Measurements from ENCODE around the gene NOS1AP.
A peak's percentile ranks its signal among the peaks of the same experiment; 100 is the strongest.

The NOS1AP gene

DNA sequence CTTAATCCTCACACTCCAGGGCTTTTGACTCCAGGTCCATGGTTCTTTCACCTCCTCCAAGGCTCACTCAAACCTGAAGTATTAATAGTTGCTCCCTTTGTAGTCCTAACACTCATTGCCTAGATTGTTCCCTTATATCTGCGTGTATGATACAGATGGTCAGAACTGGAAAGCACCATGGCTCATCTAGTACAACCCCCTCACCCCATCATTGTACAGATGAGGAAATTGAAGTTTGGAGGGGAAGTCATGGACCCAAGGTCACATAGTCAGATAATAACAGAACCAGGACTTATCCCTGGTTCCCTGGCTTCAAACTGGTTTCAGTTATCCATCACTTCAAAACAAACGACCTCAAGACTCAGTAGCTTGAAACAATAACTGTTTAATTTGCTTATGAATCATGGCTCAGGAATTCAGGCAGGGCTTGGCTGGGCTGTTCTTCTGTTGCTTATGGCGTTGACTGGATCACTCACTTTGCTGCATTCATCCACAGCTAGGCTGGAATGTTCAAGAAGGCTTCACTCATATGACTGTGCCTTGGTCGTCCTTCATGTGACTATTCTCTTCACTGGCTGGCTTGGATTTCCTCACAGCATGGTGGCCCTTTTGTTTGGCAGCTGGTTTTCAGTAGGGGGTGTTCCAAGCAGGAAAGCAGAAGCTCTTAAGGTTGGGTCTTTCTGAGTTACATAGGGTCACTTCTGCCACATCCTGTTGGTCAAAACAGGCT, 5.0 kb downstream of the NOS1AP start:
- no peaks in the 10 kb centered on the region for H3K27me3 ChIP-seq (ENCODE audit: insufficient read depth, low read length, poor library complexity)
- H3K9ac ChIP-seq (ENCODE audit: low read length) = no peak overlapping the region
- peaks cover 41% of the 10 kb centered on the region for H3K79me2 ChIP-seq (ENCODE audit: control insufficient read depth, insufficient read depth, low read length)
- H3K4ac ChIP-seq (ENCODE audit: low read depth, low read length) = no peak overlapping the region
- peaks cover 6% of the 10 kb centered on the region for H3K4me1 ChIP-seq (ENCODE audit: control insufficient read depth, low read depth, low read length)
- H2BK5ac ChIP-seq (ENCODE audit: low read length) = no peak overlapping the region
- no peak overlapping the region for H2BK15ac ChIP-seq (replicated peaks; ENCODE audit: low read depth)
- H3K4me3 ChIP-seq (ENCODE audit: low read length) = no peak overlapping the region
- H2AK5ac ChIP-seq (ENCODE audit: low read length) = no peak overlapping the region
- H4K8ac ChIP-seq (ENCODE audit: low read depth, low read length) = no peak overlapping the region
- H3K79me1 ChIP-seq (ENCODE audit: low read length) = peaks cover 11% of the 10 kb centered on the region
- no peak overlapping the region for H3K18ac ChIP-seq (ENCODE audit: low read length)
- no peaks in the 10 kb centered on the region for H3K36me3 ChIP-seq (ENCODE audit: control insufficient read depth, insufficient read depth, low read length)
- H3K27ac ChIP-seq (ENCODE audit: low read depth, low read length) = no peak overlapping the region
- no peak overlapping the region for H2BK120ac ChIP-seq (ENCODE audit: low read depth, low read length)
- H3K4me2 ChIP-seq (ENCODE audit: low read length) = no peak overlapping the region
- no peak overlapping the region for H3K56ac ChIP-seq (ENCODE audit: low read length)
- DNase-seq = peak; percentile 41
- no CpG with 5 or more reads among the region's 4 CpGs for WGBS (ENCODE audit: extremely low coverage, insufficient coverage, low lambda C conversion rate)
- no peak overlapping the region for H4K5ac ChIP-seq (ENCODE audit: low read length)
- H3K23ac ChIP-seq (ENCODE audit: low read length) = no peak overlapping the region

DNA sequence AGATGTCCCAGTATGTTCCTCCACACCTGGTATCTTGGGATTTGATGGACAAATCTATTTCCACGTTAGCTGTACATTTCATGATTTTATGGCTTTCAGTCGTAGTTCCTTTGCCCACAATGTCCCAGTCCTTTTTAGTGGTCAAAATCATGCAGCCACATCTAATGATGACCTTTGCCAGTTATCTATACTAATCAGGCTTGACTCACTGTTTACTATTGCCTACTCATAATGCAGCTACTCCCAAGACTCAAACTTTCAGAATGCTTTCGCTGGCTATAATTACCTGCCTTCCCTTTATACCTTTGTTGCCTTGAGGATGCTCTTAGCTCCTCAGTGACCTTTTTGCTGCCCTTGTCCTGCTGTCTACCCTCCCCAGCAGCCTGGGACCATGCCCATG, 6.4 kb downstream of the NOS1AP start:
- H3K9ac ChIP-seq (ENCODE audit: low read length) = no peak overlapping the region
- H2BK120ac ChIP-seq (ENCODE audit: low read depth, low read length) = no peak overlapping the region
- no peak overlapping the region for H2BK15ac ChIP-seq (replicated peaks; ENCODE audit: low read depth)
- no peak overlapping the region for H2AK5ac ChIP-seq (ENCODE audit: low read length)
- H4K5ac ChIP-seq (ENCODE audit: low read length) = no peak overlapping the region
- no peak overlapping the region for H3K18ac ChIP-seq (ENCODE audit: low read length)
- no peak overlapping the region for H3K27ac ChIP-seq (ENCODE audit: low read depth, low read length)
- no peak overlapping the region for H3K4ac ChIP-seq (ENCODE audit: low read depth, low read length)
- no peaks in the 10 kb centered on the region for H3K27me3 ChIP-seq (ENCODE audit: insufficient read depth, low read length, poor library complexity)
- H2BK5ac ChIP-seq (ENCODE audit: low read length) = no peak overlapping the region
- H3K4me2 ChIP-seq (ENCODE audit: low read length) = no peak overlapping the region
- no peak overlapping the region for H3K56ac ChIP-seq (ENCODE audit: low read length)
- no peak for DNase-seq
- H3K4me1 ChIP-seq (ENCODE audit: control insufficient read depth, low read depth, low read length) = peaks cover 6% of the 10 kb centered on the region
- no CpG with 5 or more reads among the region's 3 CpGs for WGBS (ENCODE audit: extremely low coverage, insufficient coverage, low lambda C conversion rate)
- no peak overlapping the region for H3K4me3 ChIP-seq (ENCODE audit: low read length)
- peaks cover 11% of the 10 kb centered on the region for H3K79me1 ChIP-seq (ENCODE audit: low read length)
- no peak overlapping the region for H3K23ac ChIP-seq (ENCODE audit: low read length)
- H3K36me3 ChIP-seq (ENCODE audit: control insufficient read depth, insufficient read depth, low read length) = no peaks in the 10 kb centered on the region
- peaks cover 41% of the 10 kb centered on the region for H3K79me2 ChIP-seq (ENCODE audit: control insufficient read depth, insufficient read depth, low read length)
- H4K8ac ChIP-seq (ENCODE audit: low read depth, low read length) = no peak overlapping the region

DNA sequence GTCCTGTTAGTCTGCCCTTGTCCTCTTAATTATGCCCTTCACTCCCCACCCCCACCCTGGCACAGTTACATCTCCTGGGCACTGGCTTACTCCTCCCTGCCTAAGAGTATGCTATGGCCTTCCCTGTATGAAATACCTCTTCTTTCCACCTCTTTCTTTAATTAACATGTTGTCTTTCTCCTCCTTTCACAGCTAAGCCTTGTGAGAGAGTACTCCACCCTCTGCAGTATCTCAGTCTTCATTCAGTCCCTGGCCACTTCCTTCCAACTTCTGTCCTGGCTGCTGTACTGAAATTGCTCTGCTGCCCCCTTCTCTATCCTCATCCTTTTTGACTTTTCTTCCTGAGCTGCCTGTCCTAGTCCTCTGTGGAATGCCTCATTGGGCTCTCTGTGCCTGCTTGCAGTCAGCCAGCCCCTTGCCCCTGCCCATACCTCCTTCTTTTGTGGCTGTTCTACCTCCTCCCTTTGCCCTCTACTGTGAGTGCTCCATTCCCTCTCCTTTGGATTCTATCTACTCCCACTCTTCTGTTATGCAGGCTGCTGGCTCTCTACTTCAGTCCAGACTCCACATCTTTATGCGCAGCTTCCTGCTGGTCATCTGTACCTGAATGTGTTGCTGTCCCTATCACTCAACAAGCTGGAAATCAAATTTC, 8.3 kb downstream of the NOS1AP start:
- Histone ChIP-seq H2BK5ac (ENCODE audit: low read length) (no peak overlapping the region), H2AK5ac (ENCODE audit: low read length) (no peak overlapping the region), H3K4ac (ENCODE audit: low read depth, low read length) (no peak overlapping the region), H3K18ac (ENCODE audit: low read length) (no peak overlapping the region), H3K56ac (ENCODE audit: low read length) (no peak overlapping the region), H4K8ac (ENCODE audit: low read depth, low read length) (no peak overlapping the region), H3K4me3 (ENCODE audit: low read length) (no peak overlapping the region), H3K36me3 (ENCODE audit: control insufficient read depth, insufficient read depth, low read length) (no peaks in the 10 kb centered on the region), H3K4me1 (ENCODE audit: control insufficient read depth, low read depth, low read length) (no peaks in the 10 kb centered on the region), H3K4me2 (ENCODE audit: low read length) (no peak overlapping the region), H3K9ac (ENCODE audit: low read length) (no peak overlapping the region), H3K27ac (ENCODE audit: low read depth, low read length) (no peak overlapping the region), H3K27me3 (ENCODE audit: insufficient read depth, low read length, poor library complexity) (no peaks in the 10 kb centered on the region), H2BK15ac (replicated peaks; ENCODE audit: low read depth) (no peak overlapping the region), H3K79me1 (ENCODE audit: low read length) (peaks cover 13% of the 10 kb centered on the region), H2BK120ac (ENCODE audit: low read depth, low read length) (no peak overlapping the region), H3K79me2 (ENCODE audit: control insufficient read depth, insufficient read depth, low read length) (peaks cover 34% of the 10 kb centered on the region), H4K5ac (ENCODE audit: low read length) (no peak overlapping the region), H3K23ac (ENCODE audit: low read length) (no peak overlapping the region)
- WGBS (ENCODE audit: extremely low coverage, insufficient coverage, low lambda C conversion rate) = no CpG with 5 or more reads among the region's 1 CpG
- DNase-seq = no peak

DNA sequence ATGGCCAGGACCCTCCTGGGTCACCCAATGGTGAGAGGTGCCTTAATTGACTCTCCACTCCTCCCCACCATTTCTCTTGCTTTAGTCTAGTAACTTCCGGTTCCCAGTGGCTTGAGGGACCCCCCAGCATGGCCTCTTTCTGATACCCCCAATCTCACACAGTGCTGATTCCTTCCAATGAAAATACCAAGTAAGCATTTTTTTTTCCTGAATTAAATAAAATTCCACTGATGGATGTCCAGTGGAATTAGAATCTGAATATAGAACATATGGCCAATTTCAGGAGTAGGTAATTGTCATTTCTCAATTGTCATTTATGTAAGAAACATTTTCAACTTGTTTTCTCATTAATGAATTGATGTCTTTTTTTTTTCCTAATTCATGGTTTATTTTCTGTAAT, 9.5 kb downstream of the NOS1AP start:
- Histone ChIP-seq H3K56ac (ENCODE audit: low read length) (no peak overlapping the region), H3K4me1 (ENCODE audit: control insufficient read depth, low read depth, low read length) (no peaks in the 10 kb centered on the region), H4K8ac (ENCODE audit: low read depth, low read length) (no peak overlapping the region), H2BK120ac (ENCODE audit: low read depth, low read length) (no peak overlapping the region), H3K79me1 (ENCODE audit: low read length) (peaks cover 13% of the 10 kb centered on the region), H3K4me2 (ENCODE audit: low read length) (no peak overlapping the region), H2BK5ac (ENCODE audit: low read length) (no peak overlapping the region), H3K4ac (ENCODE audit: low read depth, low read length) (no peak overlapping the region), H3K9ac (ENCODE audit: low read length) (no peak overlapping the region), H4K5ac (ENCODE audit: low read length) (no peak overlapping the region), H3K27ac (ENCODE audit: low read depth, low read length) (no peak overlapping the region), H3K23ac (ENCODE audit: low read length) (no peak overlapping the region), H3K36me3 (ENCODE audit: control insufficient read depth, insufficient read depth, low read length) (no peaks in the 10 kb centered on the region), H3K27me3 (ENCODE audit: insufficient read depth, low read length, poor library complexity) (no peaks in the 10 kb centered on the region), H3K18ac (ENCODE audit: low read length) (no peak overlapping the region), H3K4me3 (ENCODE audit: low read length) (no peak overlapping the region), H2BK15ac (replicated peaks; ENCODE audit: low read depth) (no peak overlapping the region), H2AK5ac (ENCODE audit: low read length) (no peak overlapping the region), H3K79me2 (ENCODE audit: control insufficient read depth, insufficient read depth, low read length) (peaks cover 27% of the 10 kb centered on the region)
- DNase-seq = no peak
- no CpG with 5 or more reads among the region's 1 CpG for WGBS (ENCODE audit: extremely low coverage, insufficient coverage, low lambda C conversion rate)

DNA sequence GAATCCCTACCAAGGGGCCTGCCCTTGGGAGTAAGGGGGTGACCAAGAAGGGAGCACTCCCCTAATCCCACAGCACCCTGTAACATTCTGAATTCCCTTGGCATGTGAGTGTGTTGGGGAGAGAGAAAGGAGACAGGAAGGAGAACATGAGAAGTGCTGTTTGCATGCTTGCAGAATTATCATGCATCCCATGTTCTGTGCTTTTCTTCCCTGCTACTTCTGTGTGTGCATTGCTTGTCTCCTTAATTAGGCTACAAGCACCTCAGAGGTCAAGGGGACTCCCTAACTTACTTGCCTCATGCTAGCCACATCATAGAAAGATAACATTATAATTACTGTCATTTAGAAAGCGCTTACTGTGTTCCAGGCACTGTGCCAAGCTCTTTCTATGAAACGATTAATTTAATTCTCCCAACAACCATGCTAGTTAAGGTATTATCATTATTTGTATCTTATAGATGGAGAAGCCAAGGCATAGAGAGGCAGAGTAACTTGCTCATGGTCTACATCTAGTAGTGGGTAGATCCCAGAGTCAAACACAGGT, 11.1 kb downstream of the NOS1AP start:
- no peak overlapping the region for H3K18ac ChIP-seq (ENCODE audit: low read length)
- no peak for DNase-seq

More for the DNA sequence above, 11.1 kb downstream of the NOS1AP start:
- Histone ChIP-seq H4K8ac (ENCODE audit: low read depth, low read length) (no peak overlapping the region), H2BK5ac (ENCODE audit: low read length) (no peak overlapping the region), H2BK120ac (ENCODE audit: low read depth, low read length) (no peak overlapping the region), H3K23ac (ENCODE audit: low read length) (no peak overlapping the region), H3K4me3 (ENCODE audit: low read length) (no peak overlapping the region), H2BK15ac (replicated peaks; ENCODE audit: low read depth) (no peak overlapping the region), H4K5ac (ENCODE audit: low read length) (no peak overlapping the region), H2AK5ac (ENCODE audit: low read length) (no peak overlapping the region), H3K4me2 (ENCODE audit: low read length) (no peak overlapping the region), H3K4me1 (ENCODE audit: control insufficient read depth, low read depth, low read length) (no peaks in the 10 kb centered on the region), H3K27ac (ENCODE audit: low read depth, low read length) (no peak overlapping the region), H3K36me3 (ENCODE audit: control insufficient read depth, insufficient read depth, low read length) (no peaks in the 10 kb centered on the region), H3K56ac (ENCODE audit: low read length) (no peak overlapping the region), H3K9ac (ENCODE audit: low read length) (no peak overlapping the region), H3K27me3 (ENCODE audit: insufficient read depth, low read length, poor library complexity) (no peaks in the 10 kb centered on the region), H3K79me1 (ENCODE audit: low read length) (peaks cover 11% of the 10 kb centered on the region), H3K79me2 (ENCODE audit: control insufficient read depth, insufficient read depth, low read length) (peaks cover 27% of the 10 kb centered on the region), H3K4ac (ENCODE audit: low read depth, low read length) (no peak overlapping the region)
- no CpG with 5 or more reads among the region's 2 CpGs for WGBS (ENCODE audit: extremely low coverage, insufficient coverage, low lambda C conversion rate)
